ENCODE data around the gene BHLHA9.

- TF ChIP-seq SIX5 (IDR thresholded peaks at IDR 0.05; ENCODE audit: low read depth, low read length) (no peak), RAD21 (IDR thresholded peaks at IDR 0.05 in 1 of 2, conservative IDR thresholded peaks at IDR 0.05 in 1 of 2; ENCODE audit: low read depth in 2 of 2, low read length in 2 of 2) (no peak), CTCF (IDR thresholded peaks at IDR 0.05; ENCODE audit: control extremely low read depth in 1 of 3, insufficient read depth in 1 of 3, low read depth in 1 of 3, low read length in 3 of 3) (no peak), SP4 (IDR thresholded peaks at IDR 0.05; ENCODE audit: low read length) (no peak), GTF2F1 (IDR thresholded peaks at IDR 0.05; ENCODE audit: borderline replicate concordance, low read depth, low read length) (no peak), MAX (IDR thresholded peaks at IDR 0.05) (no peak), POLR2A (IDR thresholded peaks at IDR 0.05; ENCODE audit: control extremely low read depth in 1 of 2, low read depth in 2 of 2, low read length in 2 of 2) (no peak), PHF8 (conservative IDR thresholded peaks at IDR 0.05; ENCODE audit: low read depth, low read length) (no peak), EZH2 (IDR thresholded peaks at IDR 0.05; ENCODE audit: low read depth, low read length, severe bottlenecking) (no peak), EP300 (IDR thresholded peaks at IDR 0.05; ENCODE audit: borderline replicate concordance in 1 of 2, low read depth in 2 of 2, low read length in 2 of 2) (no peak), POLR2AphosphoS5 (IDR thresholded peaks at IDR 0.05; ENCODE audit: low read depth, low read length) (no peak)
Observed at GRCh38 chr17:1221209-1221608, 49.0 kb upstream of the BHLHA9 start.
